ENCODE data around the gene SMCP. TPM values are rescaled to one million over a fixed set of nuclear protein-coding genes. Genes with fewer than 3 reads are reported as not detected.

Gene SMCP
- total and polyA plus RNA-seq, 2 experiments from 2014 or later = not detected

DNA sequence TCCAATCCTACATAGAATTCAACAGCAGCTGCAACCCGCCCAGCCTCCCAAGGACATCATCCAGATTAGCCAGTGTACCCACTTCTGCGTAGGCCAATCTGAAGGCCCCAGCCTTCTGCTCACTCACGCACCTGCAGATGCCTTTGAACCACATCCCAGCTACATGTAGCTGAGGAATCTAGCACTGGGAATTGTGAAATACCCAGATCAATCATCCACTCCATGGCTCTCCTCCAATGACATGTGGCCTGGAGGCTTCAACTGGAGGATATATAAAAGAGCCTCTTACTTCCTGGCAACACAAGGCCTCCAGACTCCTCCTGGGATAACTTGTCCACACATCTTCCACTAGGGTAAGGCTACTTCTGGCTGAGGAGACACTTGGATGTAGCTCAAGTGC is 35.6 kb upstream of the SMCP start, which contains the start of gene LCE6A (continued):
- TF ChIP-seq, protein P1, sequence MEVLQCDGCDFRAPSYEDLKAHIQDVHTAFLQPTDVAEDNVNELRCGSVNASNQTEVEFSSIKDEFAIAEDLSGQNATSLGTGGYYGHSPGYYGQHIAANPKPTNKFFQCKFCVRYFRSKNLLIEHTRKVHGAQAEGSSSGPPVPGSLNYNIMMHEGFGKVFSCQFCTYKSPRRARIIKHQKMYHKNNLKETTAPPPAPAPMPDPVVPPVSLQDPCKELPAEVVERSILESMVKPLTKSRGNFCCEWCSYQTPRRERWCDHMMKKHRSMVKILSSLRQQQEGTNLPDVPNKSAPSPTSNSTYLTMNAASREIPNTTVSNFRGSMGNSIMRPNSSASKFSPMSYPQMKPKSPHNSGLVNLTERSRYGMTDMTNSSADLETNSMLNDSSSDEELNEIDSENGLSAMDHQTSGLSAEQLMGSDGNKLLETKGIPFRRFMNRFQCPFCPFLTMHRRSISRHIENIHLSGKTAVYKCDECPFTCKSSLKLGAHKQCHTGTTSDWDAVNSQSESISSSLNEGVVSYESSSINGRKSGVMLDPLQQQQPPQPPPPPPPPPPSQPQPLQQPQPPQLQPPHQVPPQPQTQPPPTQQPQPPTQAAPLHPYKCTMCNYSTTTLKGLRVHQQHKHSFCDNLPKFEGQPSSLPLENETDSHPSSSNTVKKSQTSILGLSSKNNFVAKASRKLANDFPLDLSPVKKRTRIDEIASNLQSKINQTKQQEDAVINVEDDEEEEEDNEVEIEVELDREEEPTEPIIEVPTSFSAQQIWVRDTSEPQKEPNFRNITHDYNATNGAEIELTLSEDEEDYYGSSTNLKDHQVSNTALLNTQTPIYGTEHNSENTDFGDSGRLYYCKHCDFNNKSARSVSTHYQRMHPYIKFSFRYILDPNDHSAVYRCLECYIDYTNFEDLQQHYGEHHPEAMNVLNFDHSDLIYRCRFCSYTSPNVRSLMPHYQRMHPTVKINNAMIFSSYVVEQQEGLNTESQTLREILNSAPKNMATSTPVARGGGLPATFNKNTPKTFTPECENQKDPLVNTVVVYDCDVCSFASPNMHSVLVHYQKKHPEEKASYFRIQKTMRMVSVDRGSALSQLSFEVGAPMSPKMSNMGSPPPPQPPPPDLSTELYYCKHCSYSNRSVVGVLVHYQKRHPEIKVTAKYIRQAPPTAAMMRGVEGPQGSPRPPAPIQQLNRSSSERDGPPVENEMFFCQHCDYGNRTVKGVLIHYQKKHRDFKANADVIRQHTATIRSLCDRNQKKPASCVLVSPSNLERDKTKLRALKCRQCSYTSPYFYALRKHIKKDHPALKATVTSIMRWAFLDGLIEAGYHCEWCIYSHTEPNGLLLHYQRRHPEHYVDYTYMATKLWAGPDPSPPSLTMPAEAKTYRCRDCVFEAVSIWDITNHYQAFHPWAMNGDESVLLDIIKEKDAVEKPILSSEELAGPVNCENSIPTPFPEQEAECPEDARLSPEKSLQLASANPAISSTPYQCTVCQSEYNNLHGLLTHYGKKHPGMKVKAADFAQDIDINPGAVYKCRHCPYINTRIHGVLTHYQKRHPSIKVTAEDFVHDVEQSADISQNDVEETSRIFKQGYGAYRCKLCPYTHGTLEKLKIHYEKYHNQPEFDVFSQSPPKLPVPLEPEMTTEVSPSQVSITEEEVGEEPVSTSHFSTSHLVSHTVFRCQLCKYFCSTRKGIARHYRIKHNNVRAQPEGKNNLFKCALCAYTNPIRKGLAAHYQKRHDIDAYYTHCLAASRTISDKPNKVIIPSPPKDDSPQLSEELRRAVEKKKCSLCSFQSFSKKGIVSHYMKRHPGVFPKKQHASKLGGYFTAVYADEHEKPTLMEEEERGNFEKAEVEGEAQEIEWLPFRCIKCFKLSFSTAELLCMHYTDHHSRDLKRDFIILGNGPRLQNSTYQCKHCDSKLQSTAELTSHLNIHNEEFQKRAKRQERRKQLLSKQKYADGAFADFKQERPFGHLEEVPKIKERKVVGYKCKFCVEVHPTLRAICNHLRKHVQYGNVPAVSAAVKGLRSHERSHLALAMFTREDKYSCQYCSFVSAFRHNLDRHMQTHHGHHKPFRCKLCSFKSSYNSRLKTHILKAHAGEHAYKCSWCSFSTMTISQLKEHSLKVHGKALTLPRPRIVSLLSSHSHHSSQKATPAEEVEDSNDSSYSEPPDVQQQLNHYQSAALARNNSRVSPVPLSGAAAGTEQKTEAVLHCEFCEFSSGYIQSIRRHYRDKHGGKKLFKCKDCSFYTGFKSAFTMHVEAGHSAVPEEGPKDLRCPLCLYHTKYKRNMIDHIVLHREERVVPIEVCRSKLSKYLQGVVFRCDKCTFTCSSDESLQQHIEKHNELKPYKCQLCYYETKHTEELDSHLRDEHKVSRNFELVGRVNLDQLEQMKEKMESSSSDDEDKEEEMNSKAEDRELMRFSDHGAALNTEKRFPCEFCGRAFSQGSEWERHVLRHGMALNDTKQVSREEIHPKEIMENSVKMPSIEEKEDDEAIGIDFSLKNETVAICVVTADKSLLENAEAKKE (CRISPR knock-in tag; IDR thresholded peaks at IDR 0.05) = no peak
- TF ChIP-seq EZH2phosphoT487 (IDR thresholded peaks at IDR 0.05; ENCODE audit: unreplicated experiment) (no peak), ZNF331 (CRISPR knock-in tag; IDR thresholded peaks at IDR 0.05; ENCODE audit: low read depth) (no peak), JUNB (IDR thresholded peaks at IDR 0.05; ENCODE audit: unreplicated experiment) (no peak), EZH2 (IDR thresholded peaks at IDR 0.05; ENCODE audit: low read depth, unreplicated experiment) (no peak), CREB1 (CRISPR knock-in tag; IDR thresholded peaks at IDR 0.05; ENCODE audit: low read depth) (no peak), ZNF114 (CRISPR knock-in tag; IDR thresholded peaks at IDR 0.05) (no peak)

DNA sequence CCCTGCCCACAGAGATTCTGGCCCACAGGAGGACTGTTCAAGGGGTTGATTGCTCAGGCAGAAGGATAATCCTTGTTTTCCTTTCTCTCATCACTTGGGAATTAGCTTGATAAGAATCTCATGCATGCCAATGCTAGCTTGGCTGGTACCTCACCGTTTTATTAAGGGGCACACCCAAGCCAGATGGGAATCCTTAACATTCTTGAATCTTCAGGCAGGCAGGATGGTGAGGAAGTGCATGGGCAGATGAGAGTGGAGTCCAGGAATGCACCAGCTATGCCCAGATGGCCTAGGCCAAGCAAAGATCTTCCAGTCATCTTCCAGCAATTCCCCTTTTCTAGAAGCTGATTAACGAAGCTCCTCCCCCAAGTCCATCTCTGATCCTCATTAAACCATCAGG is 22.5 kb upstream of the SMCP start:
- H3K27me3 Mint-ChIP-seq (ENCODE audit: insufficient read depth, low read depth, poor library complexity) = no peaks in the 10 kb centered on the region
- H3K79me2 ChIP-seq (replicated peaks; ENCODE audit: insufficient read depth) = no peaks in the 10 kb centered on the region
- ATAC-seq = no peak
- H3K36me3 ChIP-seq (ENCODE audit: insufficient read depth) = no peaks in the 10 kb centered on the region
- no peaks in the 10 kb centered on the region for H4K20me1 ChIP-seq (replicated peaks; ENCODE audit: insufficient read depth)
- no peaks in the 10 kb centered on the region for H3F3A ChIP-seq (replicated peaks; ENCODE audit: low read depth)
- H3K27me3 ChIP-seq (ENCODE audit: insufficient read depth) = no peaks in the 10 kb centered on the region
- H3K4me1 ChIP-seq (ENCODE audit: insufficient read depth) = no peaks in the 10 kb centered on the region
- H3K27ac Mint-ChIP-seq = no peak overlapping the region
- H2AFZ ChIP-seq = no peak overlapping the region
- H3K9me2 ChIP-seq (ENCODE audit: insufficient read depth) = peaks cover 9% of the 10 kb centered on the region; the same call in 1 of the 2 replicates
- no peak for TF ChIP-seq STAT1 (IDR thresholded peaks at IDR 0.05; ENCODE audit: unreplicated experiment)
- no peak for TF ChIP-seq ZNF114 (CRISPR knock-in tag; IDR thresholded peaks at IDR 0.05)
- TF ChIP-seq CREB1 (CRISPR knock-in tag; IDR thresholded peaks at IDR 0.05; ENCODE audit: low read depth) = no peak
- no peak for TF ChIP-seq ETS1 (IDR thresholded peaks at IDR 0.05)
- no peak for TF ChIP-seq POLR2AphosphoS5 (IDR thresholded peaks at IDR 0.05; ENCODE audit: low read depth)
- TF ChIP-seq EZH2 (IDR thresholded peaks at IDR 0.05; ENCODE audit: low read depth, unreplicated experiment) = no peak
- TF ChIP-seq CTCF (conservative IDR thresholded peaks at IDR 0.05; ENCODE audit: low read depth in 2 of 2) = no peak
- no peak for TF ChIP-seq JUNB (IDR thresholded peaks at IDR 0.05; ENCODE audit: unreplicated experiment)
- no peak for TF ChIP-seq EZH2phosphoT487 (IDR thresholded peaks at IDR 0.05; ENCODE audit: unreplicated experiment)
- TF ChIP-seq NANOG (IDR thresholded peaks at IDR 0.05; ENCODE audit: borderline replicate concordance) = no peak
- no peak for TF ChIP-seq ZNF331 (CRISPR knock-in tag; IDR thresholded peaks at IDR 0.05; ENCODE audit: low read depth)
- no peak overlapping the region for H3K4me3 Mint-ChIP-seq
- H3K4me3 ChIP-seq = no peak overlapping the region
- no peak overlapping the region for H3K4me2 ChIP-seq
- H3K4me1 Mint-ChIP-seq = no peaks in the 10 kb centered on the region
- DNase-seq (ENCODE audit: low spot score) = no peak
- H3K27ac ChIP-seq (ENCODE audit: low read depth) = no peak overlapping the region
- no peaks in the 10 kb centered on the region for H3K36me3 Mint-ChIP-seq (ENCODE audit: low read depth)
- H3K9me3 Mint-ChIP-seq = no peaks in the 10 kb centered on the region
